K562 (cell line): ENCODE data around the gene LAGE3. TPM values are rescaled to one million over a fixed set of nuclear protein-coding genes. Genes with fewer than 3 reads are reported as not detected.

Experiments used
- ATAC-seq: fragments of 200-7000 bp; cut with Tn5 transposase; 3 replicates; pipeline ENCODE4 v1.9.1; 2020; ENCODE audit warnings: moderate library complexity
- BruUV-seq: library from RNA; stranded (reverse); fragments of 400-500 nt; replicated peaks from 2 replicates; lab custom pipeline; 2021; lab: Mats Ljungman, UMichigan
- CTCF ChIA-PET: fragments of 300-600 bp; formaldehyde crosslinking; extraction: SDS; loops from one replicate; lab custom pipeline; 2021; ENCODE audit warnings: low intra/inter-chr PET ratio; lab: Yijun Ruan, JAX
- POLR2A ChIA-PET: fragments of 300-600, 350-650 bp; sonication (Branson Sonifier 250); formaldehyde crosslinking; extraction: SDS; loops from one replicate; lab custom pipeline; 2021; ENCODE audit warnings: antibody characterized with exemption, inconsistent platforms; lab: Yijun Ruan, JAX
- DNase-seq, 4 experiments: peaks; one replicate each; pipeline versions ENCODE4 v3.0.0 to v3.0.0-alpha.2; 2011 to 2018; ENCODE audit warnings: low spot score in 3 of 4, mixed read lengths in 3 of 4; ENCODE audit errors: extremely low read depth in 1 of 4
- FAIRE-seq: peaks from 2 replicates; lab custom pipeline; 2011; peaks lifted over from hg19 to GRCh38; lab: Jason Lieb, UNC
- H2AFZ ChIP-seq: 2 replicates; pipeline ENCODE4 v1.6.0; 2011; ENCODE audit warnings: low read depth, low read length, control low read depth, inconsistent platforms
- H3K27ac ChIP-seq: fragments of 200-600 bp; 3 replicates; pipeline ENCODE4 v1.8.0; 2011; ENCODE audit warnings: low read depth, mild to moderate bottlenecking, control low read depth, inconsistent platforms, low read length, moderate library complexity, mixed read lengths; ENCODE audit errors: extremely low read depth
- H3K27me3 ChIP-seq, 2 experiments: fragments of 300-600 bp in 1 of 2; 2 replicates in 1 of 2; 3 replicates in 1 of 2; pipeline versions ENCODE4 v1.6.0 to v1.8.0; 2011; ENCODE audit warnings: inconsistent platforms in 2 of 2, low read length in 2 of 2, mild to moderate bottlenecking in 1 of 2, mixed read lengths in 1 of 2, moderate library complexity in 1 of 2; ENCODE audit not compliant: control insufficient read depth in 2 of 2, insufficient read depth in 2 of 2
- H3K36me3 ChIP-seq: fragments of 300-600 bp; 3 replicates; pipeline ENCODE4 v1.8.0; 2011; ENCODE audit warnings: mild to moderate bottlenecking, low read length, inconsistent platforms; ENCODE audit not compliant: control insufficient read depth, insufficient read depth
- H3K4me1 ChIP-seq, 2 experiments: fragments of 200-600 bp in 1 of 2; replicated peaks in 1 of 2; 2 replicates in 1 of 2; 3 replicates in 1 of 2; pipeline versions ENCODE4 v1.5.1 to v1.8.0; 2011; ENCODE audit warnings: inconsistent platforms in 2 of 2, low read length in 2 of 2, mild to moderate bottlenecking in 1 of 2, mixed read lengths in 1 of 2, moderate library complexity in 1 of 2; ENCODE audit not compliant: control insufficient read depth in 2 of 2, insufficient read depth in 2 of 2
- H3K4me2 ChIP-seq: 2 replicates; pipeline ENCODE4 v1.6.1; 2011; ENCODE audit warnings: low read length, control low read depth, inconsistent platforms, mixed read lengths; ENCODE audit not compliant: insufficient read depth
- H3K4me3 ChIP-seq: fragments of 200-600 bp; sonication (generic), shearing (Covaris generic); 2 replicates; pipeline ENCODE4 v1.5.1; 2016; ENCODE audit warnings: control low read depth, inconsistent platforms
- H3K79me2 ChIP-seq: fragments of 200-600 bp; 3 replicates; pipeline ENCODE4 v1.8.0; 2011; ENCODE audit warnings: low read length, inconsistent platforms; ENCODE audit not compliant: control insufficient read depth, insufficient read depth
- H3K9ac ChIP-seq, 2 experiments: 2 replicates each; pipeline versions ENCODE4 v1.6.0 to v1.6.1; 2011; ENCODE audit warnings: low read depth in 2 of 2, low read length in 2 of 2, control low read depth in 1 of 2, inconsistent platforms in 1 of 2, mild to moderate bottlenecking in 1 of 2, mixed read lengths in 1 of 2; ENCODE audit not compliant: insufficient read depth in 1 of 2
- H3K9me1 ChIP-seq: one replicate; pipeline ENCODE4 v1.6.0; 2011; ENCODE audit warnings: inconsistent platforms, mild to moderate bottlenecking, low read length, moderate library complexity; ENCODE audit not compliant: control insufficient read depth, insufficient read depth
- H3K9me3 ChIP-seq: replicated peaks from 2 replicates; pipeline ENCODE4 v1.5.1; 2011; ENCODE audit warnings: low read depth, low read length, inconsistent platforms; ENCODE audit not compliant: control insufficient read depth, insufficient read depth
- H4K20me1 ChIP-seq: replicated peaks from 2 replicates; pipeline ENCODE4 v1.6.1; 2011; ENCODE audit warnings: low read length, inconsistent platforms, mixed read lengths; ENCODE audit not compliant: control insufficient read depth, insufficient read depth
- POLR2G ChIP-seq: fragments of 200-400 bp; formaldehyde crosslinking; IDR thresholded peaks from 2 replicates; pipeline ENCODE4 v1.6.1; 2017; ENCODE audit warnings: low read depth, mild to moderate bottlenecking, antibody characterized with exemption, low read length, moderate library complexity
- ZNF398 ChIP-seq: fragments of 250-450 bp; sonication (Bioruptor Pico); IDR thresholded peaks from 2 replicates; pipeline ENCODE4 v1.8.0; 2021; ENCODE audit warnings: moderate library complexity, mild to moderate bottlenecking, inconsistent platforms
- WGBS: fragments of 100-300 bp; shearing (Covaris generic); methylation state at CpG from one replicate; pipeline ENCODE4 v1.1.6; 2016; ENCODE audit warnings: low coverage, mixed read lengths; ENCODE audit not compliant: insufficient coverage; ENCODE audit errors: missing lambda C conversion rate; 5-methylcytosine and 5-hydroxymethylcytosine counted together
- in situ Hi-C: fragments of 300-500 bp; cut with MboI; formaldehyde crosslinking; loops from 4 replicates; pipeline ENCODE4 v1.15.0; 2018; ENCODE audit warnings: inconsistent platforms, mixed read lengths
- intact Hi-C: fragments of 100-400 bp; cut with micrococcal nuclease; formaldehyde crosslinking; loops from 2 replicates; pipeline ENCODE4 v1.14.2; 2022
- polyA plus RNA-seq, 8 experiments: library from polyadenylated mRNA; depleted of rRNA in 4 of 8; stranded (reverse) in 5 of 8; unstranded in 3 of 8; fragments of >200 nt; fragmentation: Nextera tagmentation in 2 of 8; fragmentation: Illumina TruSeq in 1 of 8; extraction: Ambion mirVana in 2 of 8; extraction: Trizol in 1 of 8; gene quantifications; 2 replicates each; pipeline versions ENCODE4 v1.2.1 to v1.2.3, GENCODE V29; 2011 to 2014; ENCODE audit warnings: inconsistent platforms in 1 of 8, missing spikeins in 1 of 8
- total RNA-seq, 7 experiments: library from RNA; depleted of rRNA in 6 of 7; stranded (reverse); fragments of >200 nt in 6 of 7; fragmentation: Illumina TruSeq in 2 of 7; extraction: Trizol in 2 of 7; gene quantifications; 2 replicates each; pipeline versions ENCODE4 v1.2.1 to v1.2.3, GENCODE V29; 2011 to 2021; ENCODE audit warnings: low replicate concordance in 1 of 7

Gene LAGE3
- total and polyA plus RNA-seq, 9 of the 15 experiments (the other 6 are each of a cell fraction or from before 2014, with no cell fraction given) = 28.2 to 125 (median 35.8) TPM

GRCh38 chrX:154508384-154508745 lies 29.3 kb upstream of the LAGE3 start:
- ChIA-PET CTCF (no interaction called here), POLR2A (no interaction called here)
- Histone ChIP-seq H3K36me3 (peaks cover 68% of the 10 kb centered on the region; the same call in 2 of the 3 replicates), H3K27ac (no peak overlapping the region), H3K4me3 (no peak overlapping the region), H3K9me3 (no peaks in the 10 kb centered on the region; the same call in 1 of the 2 replicates), H3K79me2 (no peaks in the 10 kb centered on the region), H3K4me1 (peaks cover 6 to 12% of the 10 kb centered on the region in 2 experiments; a peak in 3 of 5 replicates), H4K20me1 (no peaks in the 10 kb centered on the region; the same call in 1 of the 2 replicates), H3K4me2 (no peak overlapping the region), H3K27me3 (no peaks in the 10 kb centered on the region), H3K9ac (no peak overlapping the region), H3K9me1 (no peaks in the 10 kb centered on the region), H2AFZ (no peak overlapping the region)
- FAIRE-seq (no peak), DNase-seq (no peak), ATAC-seq (no peak)
- BruUV-seq = no TSS peak
- intact Hi-C loops = no loop called here
- TF ChIP-seq ZNF398 (CRISPR knock-in tag) = no peak
- TF ChIP-seq POLR2G = peak; percentile 26
- in situ Hi-C loops = no loop called here
- no CpG with 5 or more reads among the region's 13 CpGs for WGBS
